SU-DHL-6 (cell line): Measurements from ENCODE around the gene ARID5A.

ENCODE experiments used
- H2AFZ ChIP-seq: fragments of 200-600 bp; sonication (generic); 2 replicates; pipeline ENCODE4 v1.6.1; 2014; ENCODE audit warnings: low read depth, mild to moderate bottlenecking, moderate library complexity, mixed read lengths, antibody characterized with exemption, low read length; ENCODE audit not compliant: severe bottlenecking
- H3F3A ChIP-seq: fragments of 200-600 bp; shearing (Covaris generic); 2 replicates; pipeline ENCODE4 v1.6.0; 2016; ENCODE audit warnings: antibody characterized with exemption, mild to moderate bottlenecking; ENCODE audit not compliant: insufficient read depth
- H3K27ac ChIP-seq: fragments of 200-600 bp; sonication (generic); 2 replicates; pipeline ENCODE4 v1.5.1; 2016; ENCODE audit warnings: low read depth, mild to moderate bottlenecking, low read length, moderate library complexity, mixed read lengths
- H3K27me3 ChIP-seq: fragments of 200-600 bp; sonication (generic), shearing (Covaris generic); 2 replicates; pipeline ENCODE4 v1.6.0; 2014; ENCODE audit warnings: mild to moderate bottlenecking, low read length
- H3K36me3 ChIP-seq: fragments of 200-600 bp; sonication (generic); 2 replicates; pipeline ENCODE4 v1.6.1; 2014; ENCODE audit warnings: mild to moderate bottlenecking, low read length, mixed read lengths
- H3K4me2 ChIP-seq: fragments of 300-600, 200-600 bp; shearing (Covaris generic), sonication (generic); 2 replicates; pipeline ENCODE4 v1.6.0; 2014; ENCODE audit warnings: low read length, low read depth, mild to moderate bottlenecking; ENCODE audit not compliant: poor library complexity, severe bottlenecking
- H3K4me3 ChIP-seq: fragments of 200-600 bp; sonication (generic); 2 replicates; pipeline ENCODE4 v1.5.1; 2014; ENCODE audit warnings: antibody characterized with exemption, low read length, mild to moderate bottlenecking, mixed read lengths; ENCODE audit not compliant: insufficient read depth, poor library complexity, severe bottlenecking
- H3K79me2 ChIP-seq: fragments of 200-600 bp; sonication (generic); 2 replicates; pipeline ENCODE4 v1.6.1; 2014; ENCODE audit warnings: mild to moderate bottlenecking, low read length, moderate library complexity; ENCODE audit not compliant: insufficient read depth
- H3K9ac ChIP-seq: fragments of 200-600 bp; sonication (generic); 2 replicates; pipeline ENCODE4 v1.7.0; 2014; ENCODE audit warnings: mild to moderate bottlenecking, low read length
- H3K9me2 ChIP-seq: fragments of 200-600 bp; sonication (generic); replicated peaks from 2 replicates; pipeline ENCODE4 v1.6.1; 2014; ENCODE audit warnings: low read length; ENCODE audit not compliant: insufficient read depth
- H3K9me3 ChIP-seq: fragments of 200-600 bp; sonication (generic); 2 replicates; pipeline ENCODE4 v1.6.1; 2014; ENCODE audit warnings: low read length, mixed read lengths; ENCODE audit not compliant: insufficient read depth
- H4K20me1 ChIP-seq: fragments of 200-600 bp; sonication (generic); 2 replicates; pipeline ENCODE4 v1.6.1; 2014; ENCODE audit warnings: low read depth, mild to moderate bottlenecking, antibody characterized with exemption, low read length, moderate library complexity, mixed read lengths
- CTCF ChIP-seq: fragments of 200-600 bp; sonication (generic); IDR thresholded peaks from one replicate; pipeline ENCODE4 v1.5.1; 2017; ENCODE audit warnings: antibody characterized with exemption, mild to moderate bottlenecking, low read length, moderate library complexity; ENCODE audit not compliant: insufficient read depth, poor library complexity, severe bottlenecking
- EZH2phosphoT487 ChIP-seq: fragments of 200-600 bp; sonication (generic), shearing (Covaris generic); conservative IDR thresholded peaks from 2 replicates; pipeline ENCODE4 v1.6.1; 2018; ENCODE audit warnings: mild to moderate bottlenecking, antibody characterized with exemption, low read length, moderate library complexity, mixed read lengths

The ARID5A gene

GRCh38 chr2:96500385-96501066 lies 36.0 kb upstream of the ARID5A start:
- no peaks in the 10 kb centered on the region for H3K27me3 ChIP-seq
- no peaks in the 10 kb centered on the region for H3K9me2 ChIP-seq
- H3K9me3 ChIP-seq = no peaks in the 10 kb centered on the region
- H3K9ac ChIP-seq = no peak overlapping the region
- H2AFZ ChIP-seq = no peak overlapping the region
- no peak overlapping the region for H3K27ac ChIP-seq
- no peak overlapping the region for H3K4me3 ChIP-seq
- H3F3A ChIP-seq = no peaks in the 10 kb centered on the region
- no peaks in the 10 kb centered on the region for H3K36me3 ChIP-seq
- no peaks in the 10 kb centered on the region for H3K79me2 ChIP-seq
- TF ChIP-seq CTCF = no peak
- TF ChIP-seq EZH2phosphoT487 = no peak
- H3K4me2 ChIP-seq = no peak overlapping the region
- no peaks in the 10 kb centered on the region for H4K20me1 ChIP-seq

GRCh38 chr2:96501471-96501874 lies 35.1 kb upstream of the ARID5A start:
- no peak overlapping the region for H3K4me2 ChIP-seq
- no peak overlapping the region for H3K9ac ChIP-seq
- H3F3A ChIP-seq = no peaks in the 10 kb centered on the region
- H3K36me3 ChIP-seq = no peaks in the 10 kb centered on the region
- no peaks in the 10 kb centered on the region for H3K9me2 ChIP-seq
- no peaks in the 10 kb centered on the region for H4K20me1 ChIP-seq
- H3K27ac ChIP-seq = no peak overlapping the region
- no peaks in the 10 kb centered on the region for H3K27me3 ChIP-seq
- TF ChIP-seq CTCF (no peak), EZH2phosphoT487 (no peak)
- H3K79me2 ChIP-seq = no peaks in the 10 kb centered on the region
- H3K4me3 ChIP-seq = no peak overlapping the region
- no peaks in the 10 kb centered on the region for H3K9me3 ChIP-seq
- H2AFZ ChIP-seq = no peak overlapping the region

GRCh38 chr2:96501886-96502810 lies 34.4 kb upstream of the ARID5A start:
- H3K9me2 ChIP-seq = no peaks in the 10 kb centered on the region
- no peaks in the 10 kb centered on the region for H3F3A ChIP-seq
- no peak overlapping the region for H2AFZ ChIP-seq
- TF ChIP-seq EZH2phosphoT487 (no peak), CTCF (no peak)
- H3K79me2 ChIP-seq = no peaks in the 10 kb centered on the region
- no peaks in the 10 kb centered on the region for H3K27me3 ChIP-seq
- no peaks in the 10 kb centered on the region for H3K36me3 ChIP-seq
- no peak overlapping the region for H3K27ac ChIP-seq
- H3K4me2 ChIP-seq = no peak overlapping the region
- no peak overlapping the region for H3K9ac ChIP-seq
- no peak overlapping the region for H3K4me3 ChIP-seq
- H4K20me1 ChIP-seq = no peaks in the 10 kb centered on the region
- no peaks in the 10 kb centered on the region for H3K9me3 ChIP-seq
